HG02642 (cell line): ENCODE results near the gene P2RY8.
"Not testable (repeated sequence)": the region's sequence is repeated elsewhere in the genome, so short reads cannot be mapped to it uniquely, and the experiment has no call there.

Source experiments
- ATAC-seq: cut with Tn5 transposase; IDR thresholded peaks from one replicate; pipeline ENCODE4 v1.9.1; 2021; ENCODE audit warnings: mild to moderate bottlenecking; ENCODE audit not compliant: unreplicated experiment, poor library complexity

Gene P2RY8

GRCh38 chrX:1489354-1489753 lies 47.6 kb downstream of the P2RY8 start:
- not testable (repeated sequence) for ATAC-seq

GRCh38 chrX:1488745-1489144 lies 48.2 kb downstream of the P2RY8 start:
- ATAC-seq: no peak

- no peak for ATAC-seq
Observed at GRCh38 chrX:1488141-1488540, 48.8 kb downstream of the P2RY8 start.

GRCh38 chrX:1487401-1487800 lies 49.6 kb downstream of the P2RY8 start:
- ATAC-seq: no peak

- ATAC-seq: no peak
Observed at GRCh38 chrX:1486749-1487361, 50.1 kb downstream of the P2RY8 start.

- ATAC-seq: no peak
Observed at GRCh38 chrX:1486177-1486576, 50.8 kb downstream of the P2RY8 start.

GRCh38 chrX:1485033-1485432 lies 52.0 kb downstream of the P2RY8 start:
- no peak for ATAC-seq

- no peak for ATAC-seq
Observed at GRCh38 chrX:1484638-1485019, 52.4 kb downstream of the P2RY8 start.

GRCh38 chrX:1483843-1484637 lies 52.9 kb downstream of the P2RY8 start:
- peak; percentile 48 for ATAC-seq

- ATAC-seq: not testable (repeated sequence)
Observed at GRCh38 chrX:1482530-1482928, 54.5 kb downstream of the P2RY8 start.

- ATAC-seq: peak; percentile 48
Observed at GRCh38 chrX:1481636-1482529, 55.1 kb downstream of the P2RY8 start.

- no peak for ATAC-seq
Observed at GRCh38 chrX:1480082-1480785, 56.8 kb downstream of the P2RY8 start.

GRCh38 chrX:1477801-1478458 lies 59.1 kb downstream of the P2RY8 start:
- no peak for ATAC-seq

- ATAC-seq: no peak
Observed at GRCh38 chrX:1477229-1477628, 59.8 kb downstream of the P2RY8 start.

GRCh38 chrX:1476682-1477081 lies 60.3 kb downstream of the P2RY8 start:
- ATAC-seq: no peak

GRCh38 chrX:1475881-1476280 lies 61.1 kb downstream of the P2RY8 start:
- ATAC-seq: no peak

GRCh38 chrX:1475481-1475880 lies 61.5 kb downstream of the P2RY8 start:
- ATAC-seq: no peak

- not testable (repeated sequence) for ATAC-seq
Observed at GRCh38 chrX:1474593-1474992, 62.4 kb downstream of the P2RY8 start.

- ATAC-seq: no peak
Observed at GRCh38 chrX:1472975-1473374, 64.0 kb downstream of the P2RY8 start.

GRCh38 chrX:1468250-1468772 lies 68.7 kb downstream of the P2RY8 start:
- ATAC-seq: peak; percentile 51
